Trophoblast cell (in vitro differentiated cells and primary cell): Measurements from ENCODE around the gene IRF6. TPM values are rescaled to one million over a fixed set of nuclear protein-coding genes. Genes with fewer than 3 reads are reported as not detected.

Experiments used
- DNase-seq, 2 donors: peaks; one replicate each; pipeline ENCODE4 v3.0.0-alpha.2; 2016
- H2AFZ ChIP-seq: 2 replicates; pipeline ENCODE4 v1.6.1; 2013; ENCODE audit warnings: low read length, moderate library complexity, mild to moderate bottlenecking; ENCODE audit not compliant: insufficient read depth, poor library complexity
- H2AK5ac ChIP-seq: 2 replicates; pipeline ENCODE4 v1.6.1; 2013; ENCODE audit warnings: mild to moderate bottlenecking, low read length
- H2BK120ac ChIP-seq: 2 replicates; pipeline ENCODE4 v1.6.1; 2013; ENCODE audit warnings: low read length, mild to moderate bottlenecking, moderate library complexity; ENCODE audit not compliant: insufficient read depth, poor library complexity
- H2BK12ac ChIP-seq: 2 replicates; pipeline ENCODE4 v1.6.1; 2013; ENCODE audit warnings: mild to moderate bottlenecking, low read length, moderate library complexity
- H2BK5ac ChIP-seq: 2 replicates; pipeline ENCODE4 v1.6.1; 2013; ENCODE audit warnings: low read length, low read depth, moderate library complexity, mild to moderate bottlenecking; ENCODE audit not compliant: poor library complexity
- H3K14ac ChIP-seq: 2 replicates; pipeline ENCODE4 v1.6.1; 2013; ENCODE audit warnings: mild to moderate bottlenecking, low read length
- H3K18ac ChIP-seq: 2 replicates; pipeline ENCODE4 v1.6.1; 2013; ENCODE audit warnings: mild to moderate bottlenecking, low read length
- H3K23ac ChIP-seq: 2 replicates; pipeline ENCODE4 v1.6.1; 2013; ENCODE audit warnings: low read length
- H3K27ac ChIP-seq: 2 replicates; pipeline ENCODE4 v1.5.1; 2013; ENCODE audit warnings: low read depth, mild to moderate bottlenecking, inconsistent platforms, low read length, moderate library complexity
- H3K27me3 ChIP-seq: 2 replicates; pipeline ENCODE4 v1.6.1; 2013; ENCODE audit warnings: inconsistent platforms, mild to moderate bottlenecking, low read length, moderate library complexity; ENCODE audit not compliant: insufficient read depth
- H3K36me3 ChIP-seq, 2 experiments: 1 replicate in 1 of 2; 2 replicates in 1 of 2; pipeline ENCODE4 v1.6.1; 2013; ENCODE audit warnings: low read length in 2 of 2, mild to moderate bottlenecking in 2 of 2, moderate library complexity in 1 of 2; ENCODE audit not compliant: insufficient read depth in 2 of 2, control insufficient read depth in 1 of 2
- H3K4ac ChIP-seq: 2 replicates; pipeline ENCODE4 v1.6.1; 2013; ENCODE audit warnings: low read depth, mild to moderate bottlenecking, low read length, moderate library complexity
- H3K4me1 ChIP-seq, 2 experiments: 1 replicate in 1 of 2; 2 replicates in 1 of 2; pipeline ENCODE4 v1.6.1; 2013; ENCODE audit warnings: low read length in 2 of 2, mild to moderate bottlenecking in 2 of 2, moderate library complexity in 1 of 2; ENCODE audit not compliant: insufficient read depth in 2 of 2, control insufficient read depth in 1 of 2
- H3K4me2 ChIP-seq: 2 replicates; pipeline ENCODE4 v1.6.1; 2013; ENCODE audit warnings: inconsistent platforms, mild to moderate bottlenecking, low read length, moderate library complexity
- H3K4me3 ChIP-seq: 2 replicates; pipeline ENCODE4 v1.5.1; 2013; ENCODE audit warnings: mild to moderate bottlenecking, low read depth, low read length, inconsistent platforms
- H3K79me1 ChIP-seq: one replicate; pipeline ENCODE4 v1.6.1; 2013; ENCODE audit warnings: low read length
- H3K79me2 ChIP-seq: 2 replicates; pipeline ENCODE4 v1.6.1; 2013; ENCODE audit warnings: low read length, mild to moderate bottlenecking; ENCODE audit not compliant: control insufficient read depth, insufficient read depth, poor library complexity
- H3K9ac ChIP-seq: 2 replicates; pipeline ENCODE4 v1.6.1; 2013; ENCODE audit warnings: mild to moderate bottlenecking, low read length
- H3K9me3 ChIP-seq: 2 replicates; pipeline ENCODE4 v1.6.1; 2013; ENCODE audit warnings: low read depth, mild to moderate bottlenecking, control low read depth, inconsistent platforms, low read length; ENCODE audit not compliant: insufficient read depth
- H4K12ac ChIP-seq: 2 replicates; pipeline ENCODE4 v1.6.1; 2013; ENCODE audit warnings: low read depth, mild to moderate bottlenecking, low read length, moderate library complexity
- H4K8ac ChIP-seq: 2 replicates; pipeline ENCODE4 v1.6.1; 2013; ENCODE audit warnings: low read depth, mild to moderate bottlenecking, low read length, moderate library complexity
- H4K91ac ChIP-seq: one replicate; pipeline ENCODE4 v1.6.1; 2013; ENCODE audit warnings: low read depth, mild to moderate bottlenecking, low read length, moderate library complexity
- WGBS: extraction: QIAGEN DNeasy Blood & Tissue Kit; methylation state at CpG from one replicate; pipeline ENCODE4 v1.1.7; 2013; ENCODE audit warnings: missing lambda C conversion rate; ENCODE audit not compliant: insufficient read length, insufficient coverage; ENCODE audit errors: extremely low coverage; 5-methylcytosine and 5-hydroxymethylcytosine counted together
- polyA plus RNA-seq: library from polyadenylated mRNA; stranded (reverse); fragments of 200-250 nt; gene quantifications from 2 replicates; pipeline ENCODE4 v1.2.3, GENCODE V29; 2013

IRF6 gene
- polyA plus RNA-seq: 15.9 and 17.9 TPM in 2 replicates

- Histone ChIP-seq H4K12ac (no peak within 1 kb of the TSS), H3K4ac (peak within 1 kb of the TSS; percentile 63), H3K27me3 (no peaks in the 10 kb centered on the region), H2BK12ac (peak within 1 kb of the TSS; percentile 25), H3K36me3 (no peaks in the 10 kb centered on the region), H3K9me3 (no peaks in the 10 kb centered on the region), H3K18ac (peak within 1 kb of the TSS; percentile 84), H2BK5ac (peak within 1 kb of the TSS; percentile 3), H2BK120ac (peak within 1 kb of the TSS; percentile 39), H3K4me1 (peaks cover 22 to 29% of the 10 kb centered on the region in 2 experiments), H3K79me2 (peaks cover 14% of the 10 kb centered on the region), H3K4me2 (peak within 1 kb of the TSS; percentile 78), H3K79me1 (peaks cover 9% of the 10 kb centered on the region), H2AK5ac (peak within 1 kb of the TSS; percentile 60), H3K27ac (peak within 1 kb of the TSS; percentile 58), H4K8ac (peak within 1 kb of the TSS; percentile 43), H4K91ac (peak within 1 kb of the TSS; percentile 59), H3K14ac (peak within 1 kb of the TSS; percentile 59), H3K4me3 (peak within 1 kb of the TSS; percentile 93), H3K23ac (no peak within 1 kb of the TSS), H3K9ac (peak within 1 kb of the TSS; percentile 77), H2AFZ (peak within 1 kb of the TSS; percentile 38)
- peak; percentile 97 to 99 for DNase-seq
- no CpG with 5 or more reads among the region's 46 CpGs for WGBS
Observed at GRCh38 chr1:209805875-209806760, at the start of gene IRF6. Gene IRF6, minus strand, starts transcription at chr1:209806142. Its CDS starts 4,729 bp downstream, at chr1:209801413.

- Histone ChIP-seq H3K4me1 (peaks cover 2% of the 10 kb centered on the region in 2 experiments), H3K27me3 (no peaks in the 10 kb centered on the region), H2BK5ac (no peak overlapping the region), H2BK12ac (no peak overlapping the region), H3K14ac (no peak overlapping the region), H3K18ac (no peak overlapping the region), H3K4ac (no peak overlapping the region), H3K9ac (no peak overlapping the region), H3K36me3 (peaks cover 5 to 15% of the 10 kb centered on the region in 2 experiments), H3K4me3 (no peak overlapping the region), H3K79me2 (no peaks in the 10 kb centered on the region), H4K8ac (no peak overlapping the region), H3K4me2 (no peak overlapping the region), H2BK120ac (no peak overlapping the region), H2AK5ac (no peak overlapping the region), H3K9me3 (peaks cover 2% of the 10 kb centered on the region), H3K23ac (no peak overlapping the region), H2AFZ (no peak overlapping the region), H3K79me1 (no peaks in the 10 kb centered on the region), H3K27ac (no peak overlapping the region), H4K12ac (no peak overlapping the region), H4K91ac (no peak overlapping the region)
- DNase-seq: no peak
- WGBS: no CpG with 5 or more reads among the region's 5 CpGs
Observed at GRCh38 chr1:209855623-209856022, 49.7 kb upstream of the IRF6 start.

GRCh38 chr1:209855006-209855405 lies 49.1 kb upstream of the IRF6 start:
- no CpG with 5 or more reads among the region's 8 CpGs for WGBS
- H3K27me3 ChIP-seq: no peaks in the 10 kb centered on the region

GRCh38 chr1:209854196-209854595 lies 48.3 kb upstream of the IRF6 start:
- Histone ChIP-seq H2BK12ac (no peak overlapping the region), H4K8ac (no peak overlapping the region), H3K4ac (no peak overlapping the region), H3K4me1 (peaks cover 2% of the 10 kb centered on the region in 2 experiments), H3K9ac (no peak overlapping the region), H4K12ac (no peak overlapping the region), H3K27ac (no peak overlapping the region), H3K23ac (no peak overlapping the region), H3K36me3 (peaks cover 5 to 18% of the 10 kb centered on the region in 2 experiments), H3K18ac (no peak overlapping the region), H4K91ac (no peak overlapping the region), H3K79me1 (no peaks in the 10 kb centered on the region), H3K14ac (no peak overlapping the region), H3K4me3 (no peak overlapping the region), H3K27me3 (no peaks in the 10 kb centered on the region), H2AFZ (no peak overlapping the region), H2BK5ac (no peak overlapping the region), H3K79me2 (no peaks in the 10 kb centered on the region), H2AK5ac (no peak overlapping the region), H3K4me2 (no peak overlapping the region), H3K9me3 (peaks cover 2% of the 10 kb centered on the region), H2BK120ac (no peak overlapping the region)
- no peak for DNase-seq
- no CpG with 5 or more reads among the region's 3 CpGs for WGBS

More at GRCh38 chr1:209855006-209855405, 49.1 kb upstream of the IRF6 start:
- Histone ChIP-seq H3K23ac (no peak overlapping the region), H3K4me1 (peaks cover 2% of the 10 kb centered on the region in 2 experiments), H3K9ac (no peak overlapping the region), H4K12ac (no peak overlapping the region), H3K18ac (no peak overlapping the region), H4K91ac (no peak overlapping the region), H3K79me1 (no peaks in the 10 kb centered on the region), H3K4ac (no peak overlapping the region), H2BK5ac (no peak overlapping the region), H2BK120ac (no peak overlapping the region), H3K9me3 (peaks cover 2% of the 10 kb centered on the region), H3K27ac (no peak overlapping the region), H3K4me2 (no peak overlapping the region), H3K79me2 (no peaks in the 10 kb centered on the region), H2BK12ac (no peak overlapping the region), H4K8ac (no peak overlapping the region), H3K14ac (no peak overlapping the region), H3K4me3 (no peak overlapping the region), H2AK5ac (no peak overlapping the region), H3K36me3 (peaks cover 5 to 15% of the 10 kb centered on the region in 2 experiments), H2AFZ (no peak overlapping the region)
- no peak for DNase-seq
